ENCODE results near the gene PCDHA7. TPM values are rescaled to one million over a fixed set of nuclear protein-coding genes. Genes with fewer than 3 reads are reported as not detected.
"Not testable (repeated sequence)": the region's sequence is repeated elsewhere in the genome, so short reads cannot be mapped to it uniquely, and the experiment has no call there.

The PCDHA7 gene
- total RNA-seq, 1 donor from 2014 or later: 1.4 TPM

GRCh38 chr5:140862441-140863295 lies 28.6 kb downstream of the PCDHA7 start:
- no peak for DNase-seq (ENCODE audit: low read depth)

GRCh38 chr5:140868721-140869554 lies 34.9 kb downstream of the PCDHA7 start, which contains the start of gene PCDHA11:
Gene PCDHA11, plus strand, starts transcription at chr5:140868957. Its CDS starts 147 bp downstream, at chr5:140869104.
- no peak for DNase-seq (ENCODE audit: low read depth)

- no peak for DNase-seq (ENCODE audit: low read depth)
Measured at GRCh38 chr5:140869555-140869886, 35.5 kb downstream of the PCDHA7 start.

GRCh38 chr5:140870221-140871201 lies 36.4 kb downstream of the PCDHA7 start:
- no peak for DNase-seq (ENCODE audit: low read depth)

DNA sequence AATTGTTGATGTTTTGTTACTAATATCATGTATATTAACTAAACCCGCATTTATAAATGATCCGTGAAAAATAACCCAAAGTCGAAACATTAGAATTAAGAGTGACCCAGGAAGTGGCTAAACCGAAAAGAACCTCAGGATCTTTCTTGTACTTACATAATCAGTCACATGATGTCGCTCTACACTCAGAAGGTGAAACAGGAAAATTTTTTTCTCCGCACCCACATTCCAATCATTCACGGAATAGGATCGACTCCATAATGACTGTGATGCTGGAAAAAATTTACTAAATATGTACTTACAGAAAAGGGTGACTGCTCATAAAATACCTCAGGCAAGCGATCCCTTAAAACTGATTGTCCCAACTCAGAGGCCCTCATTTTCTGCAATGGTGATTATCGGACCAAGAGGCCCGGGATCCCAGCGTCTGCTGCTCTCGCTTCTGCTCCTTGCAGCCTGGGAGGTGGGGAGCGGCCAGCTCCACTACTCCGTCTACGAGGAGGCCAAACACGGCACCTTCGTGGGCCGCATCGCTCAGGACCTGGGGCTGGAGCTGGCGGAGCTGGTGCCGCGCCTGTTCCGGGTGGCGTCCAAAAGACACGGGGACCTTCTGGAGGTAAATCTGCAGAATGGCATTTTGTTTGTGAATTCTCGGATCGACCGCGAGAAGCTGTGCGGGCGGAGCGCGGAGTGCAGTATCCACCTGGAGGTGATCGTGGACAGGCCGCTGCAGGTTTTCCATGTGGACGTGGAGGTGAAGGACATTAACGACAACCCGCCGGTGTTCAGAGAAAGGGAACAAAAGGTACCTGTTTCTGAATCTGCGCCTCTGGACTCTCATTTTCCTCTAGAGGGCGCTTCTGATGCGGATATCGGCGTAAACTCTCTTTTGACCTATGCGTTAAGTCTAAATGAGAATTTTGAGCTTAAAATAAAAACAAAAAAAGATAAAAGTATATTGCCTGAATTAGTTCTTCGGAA lies 41.3 kb downstream of the PCDHA7 start, which contains the start of gene PCDHA12:
PCDHA12 (plus strand) TSS at position 224 of the 981 bp plus-strand sequence; CDS start at position 389, 165 bp downstream.
- DNase-seq (ENCODE audit: low read depth): no peak

- DNase-seq (ENCODE audit: low read depth): not testable (repeated sequence)
Measured at GRCh38 chr5:140876541-140877261, 42.6 kb downstream of the PCDHA7 start.

- no peak for DNase-seq (ENCODE audit: low read depth)
Measured at GRCh38 chr5:140877262-140877581, 43.2 kb downstream of the PCDHA7 start.

DNA sequence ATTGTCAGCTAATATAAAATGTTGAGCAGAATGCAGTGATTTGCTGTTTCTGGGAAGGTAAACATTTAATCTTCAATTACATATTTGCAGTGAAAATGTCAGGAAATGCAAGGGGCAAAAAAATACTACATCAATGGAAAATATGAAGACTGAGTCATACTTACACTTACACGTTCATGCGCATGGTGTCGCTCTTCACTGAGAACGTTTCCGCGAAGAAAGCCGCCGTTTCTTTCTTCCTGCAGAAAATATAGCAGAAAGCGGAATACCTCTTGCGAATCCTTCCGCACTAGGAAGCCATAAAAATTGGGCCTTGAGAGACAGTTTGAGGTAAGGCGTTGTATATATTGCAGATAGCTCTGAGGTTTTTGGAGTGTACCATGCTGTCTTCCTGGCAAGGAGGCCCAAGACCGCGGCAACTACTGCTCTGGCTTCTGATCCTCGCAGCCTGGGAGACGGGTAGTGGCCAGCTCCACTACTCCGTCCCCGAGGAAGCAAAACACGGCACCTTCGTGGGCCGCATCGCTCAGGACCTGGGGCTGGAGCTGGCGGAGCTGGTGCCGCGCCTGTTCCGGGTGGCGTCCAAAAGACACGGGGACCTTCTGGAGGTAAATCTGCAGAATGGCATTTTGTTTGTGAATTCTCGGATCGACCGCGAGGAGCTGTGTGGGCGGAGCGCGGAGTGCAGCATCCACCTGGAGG lies 48.0 kb downstream of the PCDHA7 start, which contains the start of gene PCDHA13:
PCDHA13 (plus strand) TSS at position 236 of the 702 bp plus-strand sequence; CDS start at position 381, 145 bp downstream.
- no peak for DNase-seq (ENCODE audit: low read depth)

DNA sequence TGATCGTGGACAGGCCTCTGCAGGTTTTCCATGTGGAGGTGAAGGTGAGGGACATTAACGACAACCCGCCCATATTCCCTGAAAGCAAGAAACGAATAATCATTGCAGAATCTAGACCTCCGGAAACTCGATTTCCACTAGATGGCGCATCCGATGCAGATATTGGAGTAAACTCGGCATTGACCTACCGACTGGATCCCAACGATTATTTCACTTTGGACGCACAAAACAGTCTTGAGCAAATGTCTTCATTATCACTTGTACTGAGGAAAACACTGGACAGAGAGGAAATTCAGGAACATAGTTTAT lies 48.5 kb downstream of the PCDHA7 start:
- DNase-seq (ENCODE audit: low read depth): no peak

DNA sequence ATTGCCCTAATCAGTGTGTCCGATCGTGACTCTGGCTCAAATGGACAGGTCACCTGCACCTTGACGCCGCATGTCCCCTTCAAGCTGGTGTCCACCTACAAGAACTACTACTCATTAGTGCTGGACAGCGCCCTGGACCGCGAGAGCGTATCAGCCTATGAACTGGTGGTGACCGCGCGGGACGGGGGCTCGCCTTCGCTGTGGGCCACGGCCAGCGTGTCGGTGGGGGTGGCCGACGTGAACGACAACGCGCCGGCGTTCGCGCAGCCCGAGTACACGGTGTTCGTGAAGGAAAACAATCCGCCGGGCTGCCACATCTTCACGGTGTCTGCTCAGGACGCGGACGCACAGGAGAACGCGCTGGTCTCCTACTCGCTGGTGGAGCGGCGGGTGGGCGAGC lies 49.3 kb downstream of the PCDHA7 start:
- DNase-seq (ENCODE audit: low read depth): no peak

DNA sequence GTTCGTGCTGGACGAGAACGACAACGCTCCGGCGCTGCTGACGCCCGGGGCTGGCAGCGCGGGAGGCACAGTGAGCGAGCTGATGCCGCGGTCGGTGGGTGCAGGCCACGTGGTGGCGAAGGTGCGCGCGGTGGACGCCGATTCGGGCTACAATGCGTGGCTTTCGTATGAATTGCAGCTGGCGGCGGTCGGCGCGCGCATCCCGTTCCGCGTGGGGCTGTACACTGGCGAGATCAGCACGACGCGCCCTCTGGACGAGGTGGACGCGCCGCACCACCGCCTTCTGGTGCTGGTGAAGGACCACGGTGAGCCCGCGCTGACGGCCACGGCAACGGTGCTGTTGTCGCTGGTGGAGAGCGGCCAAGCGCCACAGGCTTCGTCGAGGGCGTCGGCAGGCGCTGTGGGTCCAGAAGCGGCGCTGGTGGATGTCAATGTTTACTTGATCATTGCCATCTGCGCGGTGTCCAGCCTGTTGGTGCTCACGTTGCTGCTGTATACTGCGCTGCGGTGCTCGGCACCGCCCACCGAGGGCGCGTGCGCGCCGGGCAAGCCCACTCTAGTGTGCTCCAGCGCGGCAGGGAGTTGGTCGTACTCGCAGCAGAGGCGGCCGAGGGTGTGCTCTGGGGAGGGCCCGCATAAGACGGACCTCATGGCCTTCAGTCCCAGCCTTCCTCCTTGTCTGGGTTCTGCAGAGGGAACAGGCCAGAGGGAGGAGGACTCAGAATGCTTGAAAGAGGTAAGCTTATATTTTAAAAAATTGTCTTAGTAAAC lies 50.0 kb downstream of the PCDHA7 start:
- DNase-seq (ENCODE audit: low read depth): no peak

Other genes starting within 250 kb of the PCDHA7 start
- 5.3 TPM in 1 of 2 replicates, not detected in the other for gene CD14, start 201.1 kb upstream of the PCDHA7 start, total RNA-seq
- 10.9 and 18.9 TPM in 2 replicates for gene TMCO6, start 194.8 kb upstream of the PCDHA7 start, total RNA-seq
- gene NDUFA2, start 186.6 kb upstream of the PCDHA7 start, total RNA-seq: 33.0 and 35.6 TPM in 2 replicates
- 73.3 and 168 TPM in 2 replicates for gene IK, start 186.4 kb upstream of the PCDHA7 start, total RNA-seq
- 43.3 and 58.7 TPM in 2 replicates for gene WDR55, start 169.4 kb upstream of the PCDHA7 start, total RNA-seq
- 0.35 and 0.55 TPM in 2 replicates for gene DND1, start 160.7 kb upstream of the PCDHA7 start, total RNA-seq
- 72.2 and 80.2 TPM in 2 replicates for gene HARS1, start 142.9 kb upstream of the PCDHA7 start, total RNA-seq
- gene HARS2, start 142.8 kb upstream of the PCDHA7 start, total RNA-seq: 40.4 and 51.1 TPM in 2 replicates
- 61.0 and 63.1 TPM in 2 replicates for gene ZMAT2, start 133.8 kb upstream of the PCDHA7 start, total RNA-seq
- gene PCDHA1, start 48.1 kb upstream of the PCDHA7 start, total RNA-seq: 0.10 and 0.35 TPM in 2 replicates
- 0.35 TPM in 1 of 2 replicates, not detected in the other for gene PCDHA2, start 39.4 kb upstream of the PCDHA7 start, total RNA-seq
- 0.17 and 1.3 TPM in 2 replicates for gene PCDHA3, start 33.2 kb upstream of the PCDHA7 start, total RNA-seq
- gene PCDHA4, start 27.2 kb upstream of the PCDHA7 start, total RNA-seq: 4.2 and 9.6 TPM in 2 replicates
- 0.94 TPM in 1 of 2 replicates, not detected in the other for gene PCDHA5, start 12.7 kb upstream of the PCDHA7 start, total RNA-seq
- gene PCDHA6, start 6.3 kb upstream of the PCDHA7 start, total RNA-seq: 1.0 and 7.2 TPM in 2 replicates
- 1.3 TPM in 1 of 2 replicates, not detected in the other for gene PCDHA8, start 6.9 kb downstream of the PCDHA7 start, total RNA-seq
- 0.99 TPM in 1 of 2 replicates, not detected in the other for gene PCDHA9, start 14.1 kb downstream of the PCDHA7 start, total RNA-seq
- gene PCDHA10, start 21.6 kb downstream of the PCDHA7 start, total RNA-seq: 1.6 and 12.3 TPM in 2 replicates
- 1.6 and 5.4 TPM in 2 replicates for gene PCDHA11, start 34.7 kb downstream of the PCDHA7 start, total RNA-seq
- 2.4 and 7.8 TPM in 2 replicates for gene PCDHA12, start 41.0 kb downstream of the PCDHA7 start, total RNA-seq
- 0.69 and 2.2 TPM in 2 replicates for gene PCDHA13, start 47.9 kb downstream of the PCDHA7 start, total RNA-seq
- 0.52 and 2.7 TPM in 2 replicates for gene PCDHAC1, start 92.0 kb downstream of the PCDHA7 start, total RNA-seq
- gene PCDHAC2, start 132.2 kb downstream of the PCDHA7 start, total RNA-seq: 1.0 and 1.1 TPM in 2 replicates
- under 0.01 TPM in 1 of 2 replicates, not detected in the other for gene PCDHB1, start 217.1 kb downstream of the PCDHA7 start, total RNA-seq